Measurements from ENCODE around the gene CCDC184.

CCDC184 gene

DNA sequence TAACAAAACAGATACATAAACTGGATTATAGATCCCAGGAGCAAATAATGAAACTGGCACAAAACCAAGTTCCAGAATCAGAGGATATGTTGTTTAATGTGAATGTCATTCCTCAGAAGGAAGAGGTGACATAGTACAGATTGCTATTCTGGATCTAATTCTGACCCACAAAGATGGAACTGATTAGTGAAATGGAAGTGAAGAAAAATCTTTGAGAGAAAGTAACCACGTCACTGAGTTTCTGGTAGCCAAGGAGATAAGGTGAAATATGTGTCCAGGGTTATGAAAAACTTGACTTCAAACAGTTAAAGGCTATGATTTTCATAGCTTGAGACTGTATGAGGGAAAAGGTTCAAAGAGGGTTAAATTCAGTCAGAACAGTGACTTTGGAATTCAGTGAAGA, 11.4 kb downstream of the CCDC184 start:
- Histone ChIP-seq H4K20me1 (ENCODE audit: low read depth, low read length) (no peaks in the 10 kb centered on the region), H2AFZ (ENCODE audit: low read depth, low read length, severe bottlenecking) (no peak overlapping the region), H3K4me2 (ENCODE audit: low read depth, low read length, poor library complexity, severe bottlenecking) (no peak overlapping the region), H3K36me3 (ENCODE audit: low read length) (no peaks in the 10 kb centered on the region), H3K27me3 (ENCODE audit: low read length) (no peaks in the 10 kb centered on the region), H3K9me3 (ENCODE audit: insufficient read depth, low read length) (no peaks in the 10 kb centered on the region), H3K9ac (ENCODE audit: low read length) (no peak overlapping the region), H3K4me3 (ENCODE audit: insufficient read depth, low read length, poor library complexity, severe bottlenecking) (no peak overlapping the region), H3K9me2 (replicated peaks; ENCODE audit: insufficient read depth, low read length) (no peaks in the 10 kb centered on the region), H3F3A (ENCODE audit: insufficient read depth) (no peaks in the 10 kb centered on the region), H3K79me2 (ENCODE audit: insufficient read depth, low read length) (no peaks in the 10 kb centered on the region), H3K27ac (ENCODE audit: low read depth, low read length) (no peak overlapping the region)
- TF ChIP-seq EZH2phosphoT487 (conservative IDR thresholded peaks at IDR 0.05; ENCODE audit: low read length), result no peak
- TF ChIP-seq, protein P1, sequence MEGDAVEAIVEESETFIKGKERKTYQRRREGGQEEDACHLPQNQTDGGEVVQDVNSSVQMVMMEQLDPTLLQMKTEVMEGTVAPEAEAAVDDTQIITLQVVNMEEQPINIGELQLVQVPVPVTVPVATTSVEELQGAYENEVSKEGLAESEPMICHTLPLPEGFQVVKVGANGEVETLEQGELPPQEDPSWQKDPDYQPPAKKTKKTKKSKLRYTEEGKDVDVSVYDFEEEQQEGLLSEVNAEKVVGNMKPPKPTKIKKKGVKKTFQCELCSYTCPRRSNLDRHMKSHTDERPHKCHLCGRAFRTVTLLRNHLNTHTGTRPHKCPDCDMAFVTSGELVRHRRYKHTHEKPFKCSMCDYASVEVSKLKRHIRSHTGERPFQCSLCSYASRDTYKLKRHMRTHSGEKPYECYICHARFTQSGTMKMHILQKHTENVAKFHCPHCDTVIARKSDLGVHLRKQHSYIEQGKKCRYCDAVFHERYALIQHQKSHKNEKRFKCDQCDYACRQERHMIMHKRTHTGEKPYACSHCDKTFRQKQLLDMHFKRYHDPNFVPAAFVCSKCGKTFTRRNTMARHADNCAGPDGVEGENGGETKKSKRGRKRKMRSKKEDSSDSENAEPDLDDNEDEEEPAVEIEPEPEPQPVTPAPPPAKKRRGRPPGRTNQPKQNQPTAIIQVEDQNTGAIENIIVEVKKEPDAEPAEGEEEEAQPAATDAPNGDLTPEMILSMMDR (IDR thresholded peaks at IDR 0.05; ENCODE audit: insufficient read depth, low read length, poor library complexity, severe bottlenecking), result no peak

DNA sequence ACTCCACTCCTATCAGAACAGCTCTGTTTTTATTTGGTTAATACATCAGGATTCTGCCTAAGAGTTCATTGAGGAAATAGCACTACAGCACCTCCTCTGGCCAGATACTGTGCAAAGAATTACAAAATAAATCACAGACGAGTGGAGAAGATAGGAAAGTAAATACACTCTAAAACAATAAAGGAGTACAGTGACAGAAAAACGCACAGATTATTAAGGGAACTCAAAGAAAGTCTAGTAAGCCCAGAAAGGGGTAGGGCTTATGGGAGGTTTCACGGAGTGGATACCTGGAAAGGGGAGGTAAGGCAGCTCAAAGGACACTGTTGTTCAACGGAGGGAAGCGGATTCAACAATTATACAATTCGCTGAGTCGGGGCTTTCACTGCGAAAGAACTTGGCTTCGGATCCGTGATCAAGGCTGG, 14.1 kb downstream of the CCDC184 start:
- TF ChIP-seq, protein P1 (IDR thresholded peaks at IDR 0.05; ENCODE audit: insufficient read depth, low read length, poor library complexity, severe bottlenecking), result peak; percentile 61
- TF ChIP-seq EZH2phosphoT487 (conservative IDR thresholded peaks at IDR 0.05; ENCODE audit: low read length), result no peak
- H3K9me2 ChIP-seq (replicated peaks; ENCODE audit: insufficient read depth, low read length), result no peaks in the 10 kb centered on the region
- H3K4me2 ChIP-seq (ENCODE audit: low read depth, low read length, poor library complexity, severe bottlenecking), result peak overlapping the region; percentile 53
- no peaks in the 10 kb centered on the region for H3K9me3 ChIP-seq (ENCODE audit: insufficient read depth, low read length)
- H3K36me3 ChIP-seq (ENCODE audit: low read length), result no peaks in the 10 kb centered on the region
- H3F3A ChIP-seq (ENCODE audit: insufficient read depth), result no peaks in the 10 kb centered on the region
- H3K27me3 ChIP-seq (ENCODE audit: low read length), result no peaks in the 10 kb centered on the region
- H4K20me1 ChIP-seq (ENCODE audit: low read depth, low read length), result no peaks in the 10 kb centered on the region
- H3K4me3 ChIP-seq (ENCODE audit: insufficient read depth, low read length, poor library complexity, severe bottlenecking), result peak overlapping the region; percentile 48
- no peaks in the 10 kb centered on the region for H3K79me2 ChIP-seq (ENCODE audit: insufficient read depth, low read length)
- H3K27ac ChIP-seq (ENCODE audit: low read depth, low read length), result peak overlapping the region; percentile 18; the same call in 1 of the 2 replicates
- H3K9ac ChIP-seq (ENCODE audit: low read length), result peak overlapping the region; percentile 53
- H2AFZ ChIP-seq (ENCODE audit: low read depth, low read length, severe bottlenecking), result peak overlapping the region; percentile 90

DNA sequence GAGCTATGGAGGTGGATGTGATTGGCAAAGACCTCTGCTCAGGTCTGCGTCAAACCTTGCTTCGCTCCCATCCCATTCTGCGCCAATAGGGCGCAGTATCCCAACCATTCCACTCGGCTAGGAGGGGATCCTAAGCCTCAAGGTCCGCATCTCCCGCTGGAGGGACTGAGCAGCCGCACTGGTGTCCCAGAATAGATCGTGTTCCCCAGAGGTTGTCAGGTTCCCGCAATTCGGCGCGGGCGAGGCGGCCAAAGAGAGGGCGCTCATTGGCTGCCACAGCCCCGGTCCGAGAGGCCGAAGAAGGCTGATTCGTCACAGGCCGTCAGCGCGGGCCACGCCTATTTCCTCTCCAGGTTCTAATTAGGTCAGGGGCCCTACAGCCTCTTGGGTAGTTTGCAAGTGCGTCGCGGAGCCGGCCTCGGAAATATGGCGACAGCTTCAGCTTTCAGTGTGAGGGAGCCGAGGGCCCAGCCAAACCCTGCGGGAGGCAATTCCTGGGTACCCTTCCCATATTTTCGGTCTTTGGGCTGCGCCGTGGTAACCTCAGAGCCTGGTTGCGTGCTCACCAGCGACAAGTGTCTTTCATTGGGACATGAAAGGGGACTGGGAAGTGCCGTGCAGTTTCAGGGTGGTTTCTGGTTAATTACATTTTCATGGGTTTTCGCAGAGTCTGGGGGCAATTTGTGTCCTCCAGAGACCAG, 14.7 kb downstream of the CCDC184 start:
- Histone ChIP-seq H3K9ac (ENCODE audit: low read length) (peak overlapping the region; percentile 53), H3K79me2 (ENCODE audit: insufficient read depth, low read length) (no peaks in the 10 kb centered on the region), H3K9me3 (ENCODE audit: insufficient read depth, low read length) (no peaks in the 10 kb centered on the region), H3K4me2 (ENCODE audit: low read depth, low read length, poor library complexity, severe bottlenecking) (peak overlapping the region; percentile 53), H3K4me3 (ENCODE audit: insufficient read depth, low read length, poor library complexity, severe bottlenecking) (peak overlapping the region; percentile 48), H3K36me3 (ENCODE audit: low read length) (no peaks in the 10 kb centered on the region), H3F3A (ENCODE audit: insufficient read depth) (no peaks in the 10 kb centered on the region), H3K9me2 (replicated peaks; ENCODE audit: insufficient read depth, low read length) (no peaks in the 10 kb centered on the region), H3K27me3 (ENCODE audit: low read length) (no peaks in the 10 kb centered on the region), H3K27ac (ENCODE audit: low read depth, low read length) (peak overlapping the region; percentile 18; the same call in 1 of the 2 replicates), H2AFZ (ENCODE audit: low read depth, low read length, severe bottlenecking) (peak overlapping the region; percentile 90), H4K20me1 (ENCODE audit: low read depth, low read length) (no peaks in the 10 kb centered on the region)
- TF ChIP-seq, protein P1 (IDR thresholded peaks at IDR 0.05; ENCODE audit: insufficient read depth, low read length, poor library complexity, severe bottlenecking), result no peak
- no peak for TF ChIP-seq EZH2phosphoT487 (conservative IDR thresholded peaks at IDR 0.05; ENCODE audit: low read length)

Measured in SU-DHL-6 (cell line).